B cell (primary cell): ENCODE results near the gene CELF2. TPM values are rescaled to one million over a fixed set of nuclear protein-coding genes. Genes with fewer than 3 reads are reported as not detected.

ENCODE experiments used
- ATAC-seq: fragments of 200-7000 bp; cut with Tn5 transposase; one replicate; pipeline ENCODE4 v1.10.0; 2021; ENCODE audit warnings: low read depth, mild to moderate bottlenecking, moderate number of reproducible peaks, moderate library complexity
- CTCF ChIA-PET: fragments of 350-600 bp; sonication (Branson Sonifier 250); formaldehyde crosslinking; loops from one replicate; lab custom pipeline; 2021; ENCODE audit warnings: antibody characterized with exemption, inconsistent platforms; lab: Charles Lee
- POLR2A ChIA-PET: fragments of 350-600 bp; sonication (Branson Sonifier 250); formaldehyde crosslinking; loops from one replicate; lab custom pipeline; 2021; ENCODE audit warnings: antibody characterized with exemption; lab: Charles Lee
- DNase-seq: peaks from one replicate; pipeline ENCODE4 v3.0.0; 2013
- H2AFZ ChIP-seq: 2 replicates; pipeline ENCODE4 v1.6.1; 2012; ENCODE audit warnings: mild to moderate bottlenecking, low read depth, low read length; ENCODE audit not compliant: insufficient read depth, poor library complexity, severe bottlenecking
- H3K27ac ChIP-seq, 2 donors: 1 replicate in 1 of 2; 2 replicates in 1 of 2; pipeline ENCODE4 v1.5.1; 2012 to 2013; ENCODE audit warnings: low read length in 2 of 2, mild to moderate bottlenecking in 2 of 2, moderate library complexity in 1 of 2
- H3K27me3 ChIP-seq, 4 experiments: fragments of 200-600 bp in 1 of 4; sonication (generic) in 1 of 4; replicated peaks in 1 of 4; 1 replicate in 2 of 4; 2 replicates in 2 of 4; pipeline versions ENCODE4 v1.6.1 to v1.7.0; 2013 to 2016; ENCODE audit warnings: low read length in 3 of 4, mild to moderate bottlenecking in 2 of 4, mixed read lengths in 1 of 4, moderate library complexity in 1 of 4; ENCODE audit not compliant: insufficient read depth in 4 of 4, control insufficient read depth in 3 of 4; ENCODE audit errors: control extremely low read depth in 1 of 4
- H3K36me3 ChIP-seq, 2 experiments: replicated peaks in 1 of 2; 1 replicate in 1 of 2; 2 replicates in 1 of 2; pipeline versions ENCODE4 v1.6.1 to v1.7.1; 2013; ENCODE audit warnings: low read length in 1 of 2; ENCODE audit not compliant: insufficient read depth in 2 of 2, control insufficient read depth in 1 of 2; ENCODE audit errors: control extremely low read depth in 1 of 2, extremely low read depth in 1 of 2
- H3K4me1 ChIP-seq, 2 donors: fragments of 200-600 bp in 1 of 2; sonication (generic) in 1 of 2; 1 replicate in 1 of 2; 2 replicates in 1 of 2; pipeline versions ENCODE4 v1.5.1 to v1.6.1; 2013 to 2017; ENCODE audit warnings: low read length in 2 of 2; ENCODE audit not compliant: control insufficient read depth in 2 of 2, insufficient read depth in 2 of 2
- H3K4me2 ChIP-seq: replicated peaks from 2 replicates; pipeline ENCODE3; 2012; ENCODE audit warnings: mild to moderate bottlenecking, low read depth, low read length; ENCODE audit not compliant: poor library complexity, severe bottlenecking
- H3K4me3 ChIP-seq, 5 experiments: fragments of 200-600 bp in 1 of 5; sonication (generic) in 1 of 5; 1 replicate in 3 of 5; 2 replicates in 2 of 5; pipeline versions ENCODE4 v1.5.1 to v1.7.0; 2011 to 2016; ENCODE audit warnings: low read length in 4 of 5, mild to moderate bottlenecking in 4 of 5, low read depth in 2 of 5, control low read depth in 1 of 5, moderate library complexity in 1 of 5; ENCODE audit not compliant: insufficient read depth in 1 of 5; ENCODE audit errors: control extremely low read depth in 1 of 5, extremely low read depth in 1 of 5
- H3K79me2 ChIP-seq: fragments of 200-600 bp; sonication (generic); one replicate; pipeline ENCODE4 v1.6.0; 2016; ENCODE audit warnings: low read length; ENCODE audit not compliant: control insufficient read depth, insufficient read depth
- H3K9ac ChIP-seq: fragments of 200-600 bp; sonication (generic); 2 replicates; pipeline ENCODE4 v1.6.1; 2017; ENCODE audit warnings: mild to moderate bottlenecking, low read length, moderate library complexity
- H3K9me3 ChIP-seq, 3 donors: one replicate each; pipeline versions ENCODE4 v1.6.1 to v1.7.1; 2013; ENCODE audit warnings: low read length in 2 of 3; ENCODE audit not compliant: control insufficient read depth in 2 of 3, insufficient read depth in 1 of 3; ENCODE audit errors: control extremely low read depth in 1 of 3
- H4K20me1 ChIP-seq: 2 replicates; pipeline ENCODE4 v1.6.0; 2012; ENCODE audit warnings: mild to moderate bottlenecking, low read length; ENCODE audit not compliant: insufficient read depth, control insufficient read depth, poor library complexity, severe bottlenecking
- H3K27ac Mint-ChIP-seq: one replicate; pipeline ENCODE4 v1.8.0; 2021; ENCODE audit warnings: mixed read lengths
- H3K27me3 Mint-ChIP-seq: one replicate; pipeline ENCODE4 v1.8.0; 2021; ENCODE audit warnings: mixed read lengths
- H3K4me1 Mint-ChIP-seq: one replicate; pipeline ENCODE4 v1.8.0; 2021; ENCODE audit warnings: mixed read lengths
- H3K4me3 Mint-ChIP-seq: one replicate; pipeline ENCODE4 v1.8.0; 2021; ENCODE audit warnings: mixed read lengths
- H3K9me3 Mint-ChIP-seq: one replicate; pipeline ENCODE4 v1.8.0; 2022; ENCODE audit warnings: mixed read lengths; ENCODE audit not compliant: insufficient read depth
- EZH2 ChIP-seq: IDR thresholded peaks from 2 replicates; pipeline ENCODE4 v1.6.1; 2012; ENCODE audit warnings: borderline replicate concordance, low read depth, mild to moderate bottlenecking, moderate library complexity, low read length; ENCODE audit not compliant: insufficient read depth, poor library complexity, severe bottlenecking
- WGBS: methylation state at CpG from one replicate; pipeline ENCODE4 v1.1.5; 2013; ENCODE audit warnings: missing lambda C conversion rate; ENCODE audit not compliant: insufficient coverage; 5-methylcytosine and 5-hydroxymethylcytosine counted together
- intact Hi-C: fragments of 100-400 bp; cut with micrococcal nuclease; formaldehyde crosslinking; loops from one replicate; pipeline ENCODE4 v1.10.0; 2022
- polyA plus RNA-seq: library from polyadenylated mRNA; depleted of rRNA; stranded (reverse); fragments of >200 nt; gene quantifications from 2 replicates; pipeline ENCODE4 v1.2.3, GENCODE V29; 2012
- total RNA-seq, 2 donors: library from RNA; stranded (reverse); fragments of 120-200 nt in 1 of 2; gene quantifications; 1 replicate in 1 of 2; 2 replicates in 1 of 2; pipeline versions ENCODE4 v1.2.3 to v1.2.4, GENCODE V29; 2013 to 2022
- TF ChIP-seq, protein P1 (sequence below): fragments of 200-600 bp; IDR thresholded peaks from one replicate; pipeline ENCODE4 v1.8.0; 2022; ENCODE audit warnings: antibody characterized with exemption, mild to moderate bottlenecking

The CELF2 gene
- total and polyA plus RNA-seq, 2 donors (not counting 1 experiment from before 2014, with no cell fraction given), result 59.5 to 112 TPM

DNA sequence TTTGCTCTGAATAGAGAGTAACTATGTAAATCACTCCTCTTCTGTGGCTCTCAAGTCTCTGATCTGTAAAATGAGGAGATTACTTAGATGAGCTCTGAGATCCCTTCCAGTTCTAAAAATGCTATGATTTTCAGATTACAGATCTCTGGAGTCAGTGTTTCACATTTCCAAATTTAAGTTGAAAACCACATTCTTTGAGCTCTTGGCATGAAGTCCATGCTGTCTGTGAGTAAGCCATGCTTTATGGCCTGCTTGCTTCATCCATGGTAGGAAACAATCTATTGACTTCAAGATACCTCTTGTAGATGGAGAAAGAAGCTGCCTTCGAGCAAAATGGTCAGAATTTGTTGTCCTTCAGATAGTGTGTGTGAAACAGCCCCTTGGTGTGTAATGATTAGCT lies 64.9 kb downstream of the CELF2 start:
- Histone ChIP-seq H3K27ac (no peak overlapping the region), H4K20me1 (no peaks in the 10 kb centered on the region), H3K36me3 (no peaks in the 10 kb centered on the region), H3K4me3 (no peak overlapping the region), H2AFZ (no peak overlapping the region), H3K9ac (no peak overlapping the region), H3K79me2 (no peaks in the 10 kb centered on the region), H3K4me1 (no peaks in the 10 kb centered on the region), H3K9me3 (peaks cover 0 to 1% (median 0%) of the 10 kb centered on the region in 3 donors), H3K4me2 (no peak overlapping the region), H3K27me3 (no peaks in the 10 kb centered on the region)
- H3K27ac Mint-ChIP-seq, result no peak overlapping the region
- POLR2A ChIA-PET, result no interaction called here
- CTCF ChIA-PET, result no interaction called here
- no peaks in the 10 kb centered on the region for H3K9me3 Mint-ChIP-seq
- H3K4me3 Mint-ChIP-seq, result no peak overlapping the region
- H3K4me1 Mint-ChIP-seq, result peaks cover 2% of the 10 kb centered on the region
- TF ChIP-seq, protein P1, sequence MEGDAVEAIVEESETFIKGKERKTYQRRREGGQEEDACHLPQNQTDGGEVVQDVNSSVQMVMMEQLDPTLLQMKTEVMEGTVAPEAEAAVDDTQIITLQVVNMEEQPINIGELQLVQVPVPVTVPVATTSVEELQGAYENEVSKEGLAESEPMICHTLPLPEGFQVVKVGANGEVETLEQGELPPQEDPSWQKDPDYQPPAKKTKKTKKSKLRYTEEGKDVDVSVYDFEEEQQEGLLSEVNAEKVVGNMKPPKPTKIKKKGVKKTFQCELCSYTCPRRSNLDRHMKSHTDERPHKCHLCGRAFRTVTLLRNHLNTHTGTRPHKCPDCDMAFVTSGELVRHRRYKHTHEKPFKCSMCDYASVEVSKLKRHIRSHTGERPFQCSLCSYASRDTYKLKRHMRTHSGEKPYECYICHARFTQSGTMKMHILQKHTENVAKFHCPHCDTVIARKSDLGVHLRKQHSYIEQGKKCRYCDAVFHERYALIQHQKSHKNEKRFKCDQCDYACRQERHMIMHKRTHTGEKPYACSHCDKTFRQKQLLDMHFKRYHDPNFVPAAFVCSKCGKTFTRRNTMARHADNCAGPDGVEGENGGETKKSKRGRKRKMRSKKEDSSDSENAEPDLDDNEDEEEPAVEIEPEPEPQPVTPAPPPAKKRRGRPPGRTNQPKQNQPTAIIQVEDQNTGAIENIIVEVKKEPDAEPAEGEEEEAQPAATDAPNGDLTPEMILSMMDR, result no peak
- no peak for TF ChIP-seq EZH2
- intact Hi-C loops, result no loop called here
- DNase-seq (no peak), ATAC-seq (no peak)
- H3K27me3 Mint-ChIP-seq, result peaks cover 7% of the 10 kb centered on the region
- WGBS, result no CpG with 5 or more reads among the region's 1 CpG

- no peaks in the 10 kb centered on the region for H3K79me2 ChIP-seq
- Mint-ChIP-seq H3K27ac (no peak overlapping the region), H3K4me1 (peaks cover 2% of the 10 kb centered on the region), H3K9me3 (no peaks in the 10 kb centered on the region), H3K27me3 (peaks cover 6% of the 10 kb centered on the region), H3K4me3 (no peak overlapping the region)
- ATAC-seq (no peak), DNase-seq (no peak)
- no peak overlapping the region for H3K27ac ChIP-seq
- 100% methylated on average over 1 of the region's 6 CpGs for WGBS
- H3K4me2 ChIP-seq, result no peak overlapping the region
- H3K4me3 ChIP-seq, result no peak overlapping the region
- H4K20me1 ChIP-seq, result no peaks in the 10 kb centered on the region
- H3K9ac ChIP-seq, result no peak overlapping the region
- no peak overlapping the region for H2AFZ ChIP-seq
- intact Hi-C loops, result no loop called here
- TF ChIP-seq, protein P1, result no peak
- TF ChIP-seq EZH2, result no peak
- H3K4me1 ChIP-seq, result no peaks in the 10 kb centered on the region
- peaks cover 0 to 1% (median 0%) of the 10 kb centered on the region in 3 donors for H3K9me3 ChIP-seq
- H3K36me3 ChIP-seq, result no peaks in the 10 kb centered on the region
- POLR2A ChIA-PET, result no interaction called here
- H3K27me3 ChIP-seq, result no peaks in the 10 kb centered on the region
- CTCF ChIA-PET, result no interaction called here
Measured at GRCh38 chr10:11083051-11083450, 65.4 kb downstream of the CELF2 start.
